Measurements from ENCODE around the gene RBM38.

RBM38 gene

DNA sequence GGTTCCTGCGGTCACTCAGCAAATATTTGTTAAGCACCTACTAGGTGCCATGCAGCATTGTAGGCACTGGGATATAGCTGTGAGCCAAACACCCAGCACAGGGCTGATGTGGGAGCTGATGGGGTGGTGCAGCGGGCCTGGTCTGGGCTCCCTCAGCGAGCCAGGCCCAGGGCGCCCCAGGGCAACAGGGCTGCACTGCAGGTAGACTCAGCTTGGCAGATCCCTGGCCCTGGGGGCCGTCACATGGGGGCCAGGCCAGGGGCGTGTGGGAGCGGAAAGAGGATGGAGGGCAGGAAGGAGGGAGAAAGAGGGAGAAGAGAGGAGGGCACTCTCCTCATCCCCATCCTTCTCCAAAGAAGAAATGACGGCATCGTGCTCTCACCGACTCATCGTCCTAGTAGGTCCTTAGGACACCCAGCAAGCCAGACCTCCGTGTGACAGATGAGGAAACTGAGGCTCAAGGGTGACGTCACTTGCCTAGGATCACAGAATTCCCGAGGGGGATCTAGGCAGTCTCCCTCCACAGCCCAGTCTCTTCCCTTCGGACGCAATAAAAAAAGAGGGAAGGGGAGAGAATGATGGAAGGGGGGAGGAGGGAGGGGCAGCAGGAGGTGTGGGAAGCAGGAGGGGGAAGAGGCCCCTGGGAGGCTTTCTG is 53.3 kb downstream of the RBM38 start:
- Histone ChIP-seq H3K9me2 (replicated peaks; ENCODE audit: low read depth, low read length) (no peaks in the 10 kb centered on the region), H3K4me3 (ENCODE audit: low read length, poor library complexity, severe bottlenecking) (no peak overlapping the region), H3K79me2 (ENCODE audit: insufficient read depth, low read length) (no peaks in the 10 kb centered on the region), H3F3A (ENCODE audit: low read depth) (no peaks in the 10 kb centered on the region), H3K4me1 (ENCODE audit: insufficient read depth, low read length, poor library complexity, severe bottlenecking) (peaks cover 26% of the 10 kb centered on the region), H3K36me3 (ENCODE audit: insufficient read depth, low read length) (no peaks in the 10 kb centered on the region), H3K4me2 (ENCODE audit: low read depth, low read length, poor library complexity, severe bottlenecking) (no peak overlapping the region), H3K9me3 (ENCODE audit: insufficient read depth, low read depth, low read length) (no peaks in the 10 kb centered on the region), H3K9ac (ENCODE audit: low read depth, low read length, poor library complexity, severe bottlenecking) (no peak overlapping the region), H2AFZ (ENCODE audit: low read length) (no peak overlapping the region), H3K27me3 (ENCODE audit: insufficient read depth, low read length, poor library complexity, severe bottlenecking) (no peaks in the 10 kb centered on the region), H4K20me1 (ENCODE audit: insufficient read depth, low read length, poor library complexity, severe bottlenecking) (no peaks in the 10 kb centered on the region)
- no peak for TF ChIP-seq EZH2phosphoT487 (IDR thresholded peaks at IDR 0.05; ENCODE audit: borderline replicate concordance)
- TF ChIP-seq, protein P1, sequence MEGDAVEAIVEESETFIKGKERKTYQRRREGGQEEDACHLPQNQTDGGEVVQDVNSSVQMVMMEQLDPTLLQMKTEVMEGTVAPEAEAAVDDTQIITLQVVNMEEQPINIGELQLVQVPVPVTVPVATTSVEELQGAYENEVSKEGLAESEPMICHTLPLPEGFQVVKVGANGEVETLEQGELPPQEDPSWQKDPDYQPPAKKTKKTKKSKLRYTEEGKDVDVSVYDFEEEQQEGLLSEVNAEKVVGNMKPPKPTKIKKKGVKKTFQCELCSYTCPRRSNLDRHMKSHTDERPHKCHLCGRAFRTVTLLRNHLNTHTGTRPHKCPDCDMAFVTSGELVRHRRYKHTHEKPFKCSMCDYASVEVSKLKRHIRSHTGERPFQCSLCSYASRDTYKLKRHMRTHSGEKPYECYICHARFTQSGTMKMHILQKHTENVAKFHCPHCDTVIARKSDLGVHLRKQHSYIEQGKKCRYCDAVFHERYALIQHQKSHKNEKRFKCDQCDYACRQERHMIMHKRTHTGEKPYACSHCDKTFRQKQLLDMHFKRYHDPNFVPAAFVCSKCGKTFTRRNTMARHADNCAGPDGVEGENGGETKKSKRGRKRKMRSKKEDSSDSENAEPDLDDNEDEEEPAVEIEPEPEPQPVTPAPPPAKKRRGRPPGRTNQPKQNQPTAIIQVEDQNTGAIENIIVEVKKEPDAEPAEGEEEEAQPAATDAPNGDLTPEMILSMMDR (conservative IDR thresholded peaks at IDR 0.05; ENCODE audit: low read length): no peak

DNA sequence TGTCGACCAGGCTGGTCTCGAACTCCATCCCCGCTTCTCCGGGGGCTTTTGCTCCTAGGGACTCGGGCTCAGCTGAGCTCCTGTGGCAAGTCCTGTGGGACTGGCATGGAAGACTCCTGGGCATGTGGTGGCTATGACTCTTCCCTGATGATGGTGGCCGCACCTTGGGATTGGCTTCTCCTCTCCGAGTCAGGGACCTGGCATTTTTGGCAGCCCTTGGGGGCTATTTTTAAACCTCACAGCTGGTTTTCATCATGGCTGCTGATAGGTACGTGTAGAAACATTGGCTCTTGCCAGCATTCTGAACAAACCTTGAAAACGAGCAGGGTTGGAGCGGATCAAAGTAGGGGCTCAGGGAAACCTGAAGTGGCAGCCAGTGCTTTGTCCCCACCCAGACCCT is 54.1 kb downstream of the RBM38 start:
- H2AFZ ChIP-seq (ENCODE audit: low read length): no peak overlapping the region
- no peak overlapping the region for H3K4me2 ChIP-seq (ENCODE audit: low read depth, low read length, poor library complexity, severe bottlenecking)
- H3K79me2 ChIP-seq (ENCODE audit: insufficient read depth, low read length): no peaks in the 10 kb centered on the region
- H3K27me3 ChIP-seq (ENCODE audit: insufficient read depth, low read length, poor library complexity, severe bottlenecking): no peaks in the 10 kb centered on the region
- peaks cover 5% of the 10 kb centered on the region; the same call in 1 of the 2 replicates for H3F3A ChIP-seq (ENCODE audit: low read depth)
- H3K9ac ChIP-seq (ENCODE audit: low read depth, low read length, poor library complexity, severe bottlenecking): no peak overlapping the region
- no peaks in the 10 kb centered on the region for H4K20me1 ChIP-seq (ENCODE audit: insufficient read depth, low read length, poor library complexity, severe bottlenecking)
- TF ChIP-seq, protein P1 (conservative IDR thresholded peaks at IDR 0.05; ENCODE audit: low read length): no peak
- no peak for TF ChIP-seq EZH2phosphoT487 (IDR thresholded peaks at IDR 0.05; ENCODE audit: borderline replicate concordance)
- no peak overlapping the region for H3K4me3 ChIP-seq (ENCODE audit: low read length, poor library complexity, severe bottlenecking)
- no peaks in the 10 kb centered on the region for H3K9me3 ChIP-seq (ENCODE audit: insufficient read depth, low read depth, low read length)
- no peaks in the 10 kb centered on the region for H3K36me3 ChIP-seq (ENCODE audit: insufficient read depth, low read length)
- H3K9me2 ChIP-seq (replicated peaks; ENCODE audit: low read depth, low read length): no peaks in the 10 kb centered on the region
- peaks cover 28% of the 10 kb centered on the region for H3K4me1 ChIP-seq (ENCODE audit: insufficient read depth, low read length, poor library complexity, severe bottlenecking)

DNA sequence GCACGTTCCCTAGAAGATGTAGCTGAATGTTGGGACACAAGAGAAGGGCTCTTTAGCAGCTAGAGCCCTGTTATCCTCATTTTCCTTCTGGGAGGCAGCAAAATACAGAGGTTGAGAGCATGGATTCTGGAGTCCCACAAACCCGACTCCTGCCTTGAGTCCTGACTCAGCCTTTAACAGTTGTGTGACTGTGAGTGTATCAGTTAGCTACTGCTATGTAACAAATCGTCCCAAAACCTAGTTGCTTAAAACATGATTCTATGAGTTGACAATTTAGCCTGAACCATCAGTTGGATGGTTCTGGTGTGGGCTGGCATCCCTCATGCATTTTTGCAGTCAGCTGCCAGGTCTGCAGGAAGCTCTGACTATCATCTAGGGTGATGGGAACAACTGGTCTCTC is 54.6 kb downstream of the RBM38 start:
- no peaks in the 10 kb centered on the region for H3K27me3 ChIP-seq (ENCODE audit: insufficient read depth, low read length, poor library complexity, severe bottlenecking)
- H2AFZ ChIP-seq (ENCODE audit: low read length): no peak overlapping the region
- H3K79me2 ChIP-seq (ENCODE audit: insufficient read depth, low read length): no peaks in the 10 kb centered on the region
- H3F3A ChIP-seq (ENCODE audit: low read depth): peaks cover 8% of the 10 kb centered on the region
- no peak overlapping the region for H3K4me2 ChIP-seq (ENCODE audit: low read depth, low read length, poor library complexity, severe bottlenecking)
- TF ChIP-seq, protein P1 (conservative IDR thresholded peaks at IDR 0.05; ENCODE audit: low read length): no peak
- TF ChIP-seq EZH2phosphoT487 (IDR thresholded peaks at IDR 0.05; ENCODE audit: borderline replicate concordance): no peak
- no peaks in the 10 kb centered on the region for H3K9me3 ChIP-seq (ENCODE audit: insufficient read depth, low read depth, low read length)
- H4K20me1 ChIP-seq (ENCODE audit: insufficient read depth, low read length, poor library complexity, severe bottlenecking): no peaks in the 10 kb centered on the region
- H3K4me1 ChIP-seq (ENCODE audit: insufficient read depth, low read length, poor library complexity, severe bottlenecking): peaks cover 27% of the 10 kb centered on the region
- H3K4me3 ChIP-seq (ENCODE audit: low read length, poor library complexity, severe bottlenecking): no peak overlapping the region
- H3K9ac ChIP-seq (ENCODE audit: low read depth, low read length, poor library complexity, severe bottlenecking): no peak overlapping the region
- no peaks in the 10 kb centered on the region for H3K9me2 ChIP-seq (replicated peaks; ENCODE audit: low read depth, low read length)
- no peaks in the 10 kb centered on the region for H3K36me3 ChIP-seq (ENCODE audit: insufficient read depth, low read length)
